Measurements from ENCODE around the gene SDHA.
"Not testable (repeated sequence)": the region's sequence is repeated elsewhere in the genome, so short reads cannot be mapped to it uniquely, and the experiment has no call there.

Gene SDHA

DNA sequence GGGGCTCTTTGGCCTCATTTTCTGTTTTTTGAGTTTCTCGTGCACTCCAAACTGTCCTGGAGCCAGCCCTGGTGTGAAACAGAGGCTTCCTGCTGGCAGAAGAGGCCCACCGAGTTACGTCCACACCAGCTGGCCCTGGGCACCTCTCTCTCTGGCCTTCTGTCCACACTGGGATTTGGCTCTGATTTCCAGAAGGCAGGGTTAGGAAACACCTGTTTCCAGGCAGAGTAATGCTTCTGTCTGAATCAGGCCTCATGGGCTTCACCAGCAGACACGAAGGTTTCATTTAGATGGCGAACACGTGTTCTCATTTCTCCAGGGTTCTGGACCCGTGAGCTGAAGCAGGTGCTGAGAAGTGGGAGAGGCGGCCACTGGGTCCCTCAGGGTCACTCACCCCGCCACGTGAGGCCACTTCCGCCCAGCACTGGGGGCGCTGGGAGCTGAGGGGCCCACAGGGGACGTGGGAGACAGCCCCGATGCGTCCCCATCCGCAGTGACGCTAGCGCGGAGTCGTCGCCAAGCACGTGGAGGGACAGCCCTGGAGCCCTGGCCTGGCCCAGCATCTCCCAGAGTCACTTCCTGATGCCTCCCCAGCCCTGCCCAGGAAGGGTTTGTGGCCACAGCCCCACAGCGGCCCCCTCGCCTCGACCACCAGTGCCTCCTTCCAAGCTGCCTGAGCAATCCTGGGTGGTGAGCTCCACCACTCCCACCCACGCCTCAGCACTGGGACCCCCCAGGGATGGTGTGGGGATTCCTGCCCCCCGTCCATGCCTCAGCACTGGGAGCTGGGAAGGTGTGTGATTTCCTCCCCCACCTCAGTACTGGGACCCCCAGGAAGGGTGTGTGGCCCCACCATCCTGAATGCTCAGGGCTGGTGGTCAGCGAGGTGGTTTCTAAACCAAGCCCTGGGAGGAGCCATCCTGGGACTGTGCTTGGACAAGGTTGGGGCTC lies 31.8 kb upstream of the SDHA start:
- no peak for DNase-seq

- DNase-seq: no peak
Observed at GRCh38 chr5:187042-187431, 31.1 kb upstream of the SDHA start.

DNA sequence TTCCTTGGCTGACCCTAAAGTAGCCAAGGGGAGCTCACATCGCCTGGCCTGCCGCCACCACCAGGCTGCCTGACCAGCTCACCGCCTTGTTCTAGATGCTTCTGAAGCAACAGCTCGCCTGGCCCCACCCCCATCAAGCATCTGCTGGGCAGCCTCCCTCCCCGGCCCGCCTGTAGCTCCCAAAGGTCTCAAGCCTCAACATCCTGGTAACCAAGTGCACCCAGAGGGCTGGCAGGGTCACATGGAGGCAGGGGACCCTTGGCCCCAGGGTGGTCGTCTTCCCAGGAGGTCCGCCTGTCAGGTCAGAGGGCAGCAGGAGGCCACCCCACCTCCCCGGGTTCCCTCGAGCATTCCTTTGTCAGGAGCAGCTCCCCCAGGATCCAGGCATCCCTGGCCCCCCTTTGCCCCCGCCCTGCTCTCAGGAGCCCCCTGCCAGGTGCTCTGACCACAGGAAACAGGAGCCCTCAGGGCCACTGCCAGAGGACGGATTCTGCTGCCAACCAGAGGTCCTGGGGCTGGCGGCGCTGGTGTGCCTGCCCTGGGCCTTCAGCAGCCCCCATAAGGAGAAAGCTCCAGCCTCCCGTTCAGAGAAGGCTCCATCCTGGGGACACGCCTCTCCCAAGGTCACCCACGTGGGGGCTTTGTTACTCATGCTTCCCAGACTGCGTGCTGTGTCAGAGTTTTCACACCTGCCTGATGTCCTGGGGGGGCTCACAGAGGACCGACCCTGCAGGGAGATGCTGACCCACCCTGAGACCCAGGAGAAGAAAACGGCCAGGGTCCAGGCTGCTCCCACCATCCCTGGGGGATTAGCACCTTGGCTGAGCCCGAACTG lies 30.3 kb upstream of the SDHA start:
- DNase-seq: no peak

DNA sequence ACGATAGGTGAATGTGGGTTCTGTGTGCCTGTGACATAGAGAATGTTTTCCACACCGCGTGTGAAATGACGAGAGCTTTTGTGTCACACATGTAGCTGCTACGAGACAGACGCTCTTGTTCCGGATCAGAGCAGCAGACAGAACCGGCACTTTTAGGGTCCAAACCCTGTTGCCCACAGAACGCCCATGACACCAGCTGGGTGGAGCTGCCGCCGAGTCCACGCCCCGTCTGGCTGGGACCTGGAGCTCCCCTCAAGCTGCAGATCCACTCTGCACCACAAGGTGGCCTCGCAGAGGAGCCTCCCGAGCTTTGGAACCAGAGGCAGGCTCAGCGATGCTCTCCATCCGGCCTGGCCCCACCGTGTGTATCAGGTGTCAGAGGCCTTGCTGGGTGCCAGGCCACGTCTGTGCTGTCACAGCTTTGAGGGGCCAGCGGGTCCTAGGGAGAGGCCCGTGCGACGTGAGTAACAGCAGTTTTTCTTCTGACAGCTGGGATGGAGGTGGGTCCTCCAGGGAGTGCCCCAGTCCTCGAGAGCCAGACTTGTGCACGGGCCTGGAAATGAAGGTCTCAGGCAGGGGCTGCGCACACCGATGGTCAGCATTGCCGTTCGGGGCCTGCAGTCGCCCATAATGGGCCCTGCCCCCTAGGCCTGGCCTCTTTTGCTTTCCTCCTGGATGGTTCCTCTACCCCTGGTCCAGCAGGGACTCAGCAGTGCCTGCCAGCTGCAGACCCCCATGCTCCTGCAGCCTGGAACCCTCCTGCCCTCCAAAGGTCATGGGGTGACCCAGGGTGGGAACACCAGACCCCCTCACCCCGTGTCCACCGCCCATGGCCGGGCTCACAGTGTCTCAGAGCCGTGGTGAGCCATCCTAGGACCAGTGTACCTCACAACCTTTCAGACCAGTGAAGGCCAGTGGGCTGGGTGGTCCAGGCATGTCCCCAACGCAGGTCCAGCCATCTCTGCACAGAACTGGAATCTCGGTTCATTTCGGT lies 29.3 kb upstream of the SDHA start:
- peak; percentile 65 for DNase-seq

DNA sequence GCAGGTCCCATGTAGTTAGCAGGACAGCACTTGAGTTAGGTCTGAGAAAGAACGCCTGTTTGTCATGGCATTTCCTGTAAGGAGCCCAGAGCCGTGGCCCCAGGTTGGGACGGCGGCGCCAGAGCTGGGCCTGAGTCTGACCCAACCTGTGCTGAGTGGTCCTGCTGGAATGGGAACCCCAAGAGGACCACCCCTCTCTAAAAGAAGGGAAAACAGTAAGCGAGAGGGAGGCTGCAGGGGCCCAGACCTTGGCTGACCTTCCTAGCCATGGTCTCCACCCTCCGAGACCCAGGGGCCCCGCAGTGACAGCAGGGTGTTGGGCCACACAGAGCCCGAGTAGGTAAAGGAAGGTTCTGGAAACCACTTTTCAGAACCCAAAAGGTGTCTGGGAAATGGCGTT lies 28.6 kb upstream of the SDHA start:
- no peak for DNase-seq

DNA sequence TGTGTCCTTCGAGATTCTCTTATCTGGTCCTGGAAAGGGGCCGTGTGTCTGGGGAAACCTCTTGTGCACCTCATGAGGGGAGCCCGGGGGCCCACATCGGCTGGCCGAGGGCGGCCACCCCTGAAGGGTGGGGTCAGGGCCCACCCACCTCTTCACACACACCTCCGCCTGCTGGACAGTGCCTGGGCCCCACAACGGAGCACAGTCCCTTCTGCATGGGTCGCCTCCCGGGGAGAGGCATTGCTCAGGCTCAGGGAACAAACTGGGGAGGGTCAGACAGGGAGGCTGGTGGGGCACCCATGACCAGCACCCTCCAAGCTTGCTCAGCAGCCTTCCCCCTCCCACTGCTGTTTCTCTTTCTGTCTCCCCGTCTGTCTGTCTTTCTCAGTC lies 28.1 kb upstream of the SDHA start:
- DNase-seq: no peak

GRCh38 chr5:190366-191035 lies 27.6 kb upstream of the SDHA start:
- no peak for DNase-seq

GRCh38 chr5:191036-191948 lies 26.8 kb upstream of the SDHA start, which contains the start of gene LRRC14B:
TSS of gene LRRC14B (plus strand) at chr5:191495. CDS start at chr5:191539, 44 bp downstream.
- no peak for DNase-seq

GRCh38 chr5:191949-192690 lies 26.0 kb upstream of the SDHA start:
- DNase-seq: no peak

DNA sequence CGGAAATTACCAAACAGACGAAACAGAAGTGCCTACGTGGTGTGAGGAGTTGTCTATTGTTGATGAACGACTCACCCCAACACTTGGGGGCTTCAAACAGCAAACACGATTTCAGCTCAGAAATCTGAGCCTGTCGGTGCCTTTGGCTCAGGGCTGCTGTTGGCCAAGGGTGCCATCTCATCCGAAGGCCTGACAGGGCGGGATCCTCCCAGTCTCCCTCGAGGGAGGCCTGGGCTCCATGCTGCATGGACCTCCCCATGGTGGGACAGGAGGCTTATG lies 25.5 kb upstream of the SDHA start:
- no peak for DNase-seq

- no peak for DNase-seq
Observed at GRCh38 chr5:192970-193831, 24.9 kb upstream of the SDHA start.

- DNase-seq: no peak
Observed at GRCh38 chr5:194102-194501, 24.0 kb upstream of the SDHA start.

GRCh38 chr5:194603-195209 lies 23.4 kb upstream of the SDHA start:
- no peak for DNase-seq

- DNase-seq: no peak
Observed at GRCh38 chr5:195401-196160, 22.5 kb upstream of the SDHA start.

GRCh38 chr5:196350-196749 lies 21.8 kb upstream of the SDHA start:
- no peak for DNase-seq

DNA sequence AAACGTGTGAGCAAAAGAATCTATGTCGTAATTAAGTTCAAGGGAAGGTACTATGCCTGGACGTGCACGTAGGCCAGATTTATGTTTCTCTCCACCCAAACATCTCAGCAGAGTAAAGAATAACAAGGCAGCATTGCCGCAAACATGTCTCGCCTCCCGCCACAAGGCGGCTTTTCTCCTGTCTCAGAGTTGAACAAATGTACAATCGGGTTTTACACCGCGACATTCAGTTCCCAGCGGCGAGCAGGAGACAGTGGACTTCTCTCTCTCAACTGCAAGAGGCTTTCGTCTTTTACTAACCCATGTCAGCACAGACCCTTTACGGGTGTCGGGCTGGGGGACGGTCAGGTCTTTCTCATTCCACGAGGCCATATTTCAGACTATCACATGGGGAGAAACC lies 21.1 kb upstream of the SDHA start:
- not testable (repeated sequence) for DNase-seq

DNA sequence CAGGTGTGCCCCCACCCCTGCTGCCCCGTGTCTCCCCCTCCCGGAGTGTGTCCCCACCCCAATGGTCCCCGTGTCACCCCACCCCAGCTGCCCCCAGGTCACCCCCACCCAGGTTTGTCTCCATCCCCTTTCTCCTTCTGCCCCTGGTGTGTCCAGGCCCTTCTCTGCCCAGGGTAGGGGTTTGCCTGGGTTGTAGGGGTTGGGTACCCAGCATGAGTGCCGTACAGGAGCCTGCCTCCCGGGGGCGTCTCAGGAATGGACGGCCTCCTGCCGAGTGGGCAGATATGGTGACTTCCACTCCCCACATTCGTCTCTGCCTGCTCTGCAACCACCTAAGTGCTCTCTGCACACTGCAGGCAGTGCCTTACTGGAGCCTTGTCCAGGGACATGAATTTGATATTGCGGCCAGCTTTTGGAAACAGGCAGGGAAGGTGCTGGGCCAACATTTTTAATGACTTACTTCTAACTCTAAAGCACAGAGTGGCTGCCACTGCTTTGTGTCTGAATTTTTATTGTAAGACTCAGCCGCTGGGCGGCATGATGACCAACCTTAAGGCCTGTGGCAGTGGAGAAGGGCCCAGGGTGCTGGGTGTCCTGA lies 20.1 kb upstream of the SDHA start:
- no peak for DNase-seq
